ENCODE data around the gene NLRP9.
"Not testable (repeated sequence)": the region's sequence is repeated elsewhere in the genome, so short reads cannot be mapped to it uniquely, and the experiment has no call there.

GRCh38 chr19:55758797-55759196 lies 20.6 kb upstream of the NLRP9 start, which contains the start of gene RFPL4A:
- TF ChIP-seq EZH2 (conservative IDR thresholded peaks at IDR 0.05; ENCODE audit: low read depth, low read length); POLR2AphosphoS5 (IDR thresholded peaks at IDR 0.05; ENCODE audit: low read depth, low read length); CEBPB (IDR thresholded peaks at IDR 0.05; ENCODE audit: borderline replicate concordance, low read depth, low read length); SKI (IDR thresholded peaks at IDR 0.05; ENCODE audit: partially characterized antibody); RFX5 (IDR thresholded peaks at IDR 0.05; ENCODE audit: low read depth, low read length): not testable (repeated sequence)
